Choroid plexus epithelial cell (primary cell): ENCODE results near the gene MADCAM1.

Source experiments
- DNase-seq: peaks from one replicate; pipeline ENCODE4 v3.0.0-alpha.2; 2010; ENCODE audit warnings: low read depth
- H3K4me3 ChIP-seq: 2 replicates; pipeline ENCODE4 v1.5.1; 2011; ENCODE audit warnings: low read depth, mild to moderate bottlenecking, control low read depth, low read length, moderate library complexity
- CTCF ChIP-seq: conservative IDR thresholded peaks from 2 replicates; pipeline ENCODE4 v1.5.1; 2011; ENCODE audit warnings: low read depth, mild to moderate bottlenecking, control low read depth, inconsistent platforms, low read length, moderate library complexity

Gene MADCAM1

GRCh38 chr19:542173-542866 is 46.0 kb downstream of the MADCAM1 start:
- no peak for DNase-seq
- no peak for TF ChIP-seq CTCF
- H3K4me3 ChIP-seq: no peak overlapping the region

- no peak for TF ChIP-seq CTCF
- no peak within 1 kb of the TSS for H3K4me3 ChIP-seq
- DNase-seq: no peak
These were observed 47.8 kb downstream of the MADCAM1 start, which contains the start of gene GZMM for GRCh38 chr19:543910-544608. GZMM (plus strand) TSS chr19:544053; CDS start chr19:544072, 19 bp downstream.

- no peak overlapping the region for H3K4me3 ChIP-seq
- DNase-seq: no peak
- TF ChIP-seq CTCF: no peak
These were observed 50.8 kb downstream of the MADCAM1 start for GRCh38 chr19:547117-547516.

GRCh38 chr19:547836-548720 is 51.8 kb downstream of the MADCAM1 start:
- no peak for DNase-seq
- no peak for TF ChIP-seq CTCF
- H3K4me3 ChIP-seq: no peak overlapping the region

- no peak for TF ChIP-seq CTCF
- no peak for DNase-seq
- no peak overlapping the region for H3K4me3 ChIP-seq
These were observed 52.9 kb downstream of the MADCAM1 start for GRCh38 chr19:548886-549830.

- DNase-seq: no peak
- TF ChIP-seq CTCF: no peak
- H3K4me3 ChIP-seq: no peak overlapping the region
These were observed 58.5 kb downstream of the MADCAM1 start for GRCh38 chr19:554817-555216.
